Upper lobe of right lung (tissue), 1 donor: ENCODE data around the gene KCNA10. TPM values are rescaled to one million over a fixed set of nuclear protein-coding genes. Genes with fewer than 3 reads are reported as not detected.
A peak's percentile ranks its signal among the peaks of the same experiment; 100 is the strongest.

ENCODE experiments used
- ATAC-seq: fragments of 200-7000 bp; cut with Tn5 transposase; one replicate; pipeline ENCODE4 v1.9.1; 2020; ENCODE audit warnings: mild to moderate bottlenecking, moderate library complexity
- DNase-seq: peaks from one replicate; pipeline ENCODE4 v3.0.0-alpha.2; 2020
- H3K27ac ChIP-seq: fragments of 200-600 bp; one replicate; pipeline ENCODE4 v1.8.0; 2022
- H3K27me3 ChIP-seq: fragments of 200-600 bp; one replicate; pipeline ENCODE4 v1.8.0; 2022; ENCODE audit warnings: mild to moderate bottlenecking
- H3K36me3 ChIP-seq: fragments of 200-600 bp; one replicate; pipeline ENCODE4 v1.8.0; 2022
- H3K4me1 ChIP-seq: fragments of 200-600 bp; one replicate; pipeline ENCODE4 v1.8.0; 2022
- H3K4me3 ChIP-seq: fragments of 200-600 bp; one replicate; pipeline ENCODE4 v1.8.0; 2022; ENCODE audit warnings: mild to moderate bottlenecking
- H3K9me3 ChIP-seq: fragments of 200-600 bp; one replicate; pipeline ENCODE4 v1.8.0; 2022
- intact Hi-C: fragments of 100-400 bp; cut with DNase I; formaldehyde crosslinking; loops from one replicate; pipeline ENCODE4 v1.11.0; 2022
- total RNA-seq: library from RNA; stranded (reverse); fragmentation: NEBNext Ultra II Directional; extraction: Animal tissue kit (Norgen Biotek cat#: 25700); gene quantifications from one replicate; pipeline ENCODE4 v1.2.1, GENCODE V29; 2021
- TF ChIP-seq, protein P1 (sequence below): fragments of 200-600 bp; IDR thresholded peaks from one replicate; pipeline ENCODE4 v1.8.0; 2022; ENCODE audit warnings: antibody characterized with exemption
- donor health status: DM: no; HTN: yes; CAD: no; lungs with severe emphysema.

KCNA10 gene
- total RNA-seq, 1 donor from 2014 or later, result not detected

DNA sequence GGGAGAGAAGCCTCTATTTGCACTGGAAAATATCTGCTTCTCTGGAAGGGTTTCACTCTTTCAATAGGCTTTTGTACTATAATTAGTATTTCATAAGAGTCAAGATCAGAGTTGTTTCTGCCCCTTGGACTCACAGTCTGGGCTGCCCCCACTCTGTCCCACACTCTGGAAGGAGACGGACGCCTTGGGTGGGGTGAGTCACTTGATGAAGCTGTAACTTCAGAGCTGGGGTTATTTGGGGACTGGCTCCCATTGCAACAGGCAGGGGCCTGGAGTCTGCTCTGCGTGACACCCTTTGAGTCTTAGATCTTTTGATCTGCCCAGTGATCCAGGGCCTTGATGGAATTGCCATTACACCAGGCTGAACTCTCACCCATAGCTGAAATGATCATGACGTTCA, 4.0 kb upstream of the KCNA10 start:
- no peaks in the 10 kb centered on the region for H3K36me3 ChIP-seq
- no peaks in the 10 kb centered on the region for H3K9me3 ChIP-seq
- H3K27me3 ChIP-seq, result peaks cover 19% of the 10 kb centered on the region
- no peak overlapping the region for H3K27ac ChIP-seq
- H3K4me3 ChIP-seq, result no peak overlapping the region
- no peaks in the 10 kb centered on the region for H3K4me1 ChIP-seq
- ATAC-seq, result peak; percentile 86
- peak; percentile 80 for DNase-seq
- TF ChIP-seq, protein P1, sequence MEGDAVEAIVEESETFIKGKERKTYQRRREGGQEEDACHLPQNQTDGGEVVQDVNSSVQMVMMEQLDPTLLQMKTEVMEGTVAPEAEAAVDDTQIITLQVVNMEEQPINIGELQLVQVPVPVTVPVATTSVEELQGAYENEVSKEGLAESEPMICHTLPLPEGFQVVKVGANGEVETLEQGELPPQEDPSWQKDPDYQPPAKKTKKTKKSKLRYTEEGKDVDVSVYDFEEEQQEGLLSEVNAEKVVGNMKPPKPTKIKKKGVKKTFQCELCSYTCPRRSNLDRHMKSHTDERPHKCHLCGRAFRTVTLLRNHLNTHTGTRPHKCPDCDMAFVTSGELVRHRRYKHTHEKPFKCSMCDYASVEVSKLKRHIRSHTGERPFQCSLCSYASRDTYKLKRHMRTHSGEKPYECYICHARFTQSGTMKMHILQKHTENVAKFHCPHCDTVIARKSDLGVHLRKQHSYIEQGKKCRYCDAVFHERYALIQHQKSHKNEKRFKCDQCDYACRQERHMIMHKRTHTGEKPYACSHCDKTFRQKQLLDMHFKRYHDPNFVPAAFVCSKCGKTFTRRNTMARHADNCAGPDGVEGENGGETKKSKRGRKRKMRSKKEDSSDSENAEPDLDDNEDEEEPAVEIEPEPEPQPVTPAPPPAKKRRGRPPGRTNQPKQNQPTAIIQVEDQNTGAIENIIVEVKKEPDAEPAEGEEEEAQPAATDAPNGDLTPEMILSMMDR, result no peak
- intact Hi-C loops, result no loop called here

DNA sequence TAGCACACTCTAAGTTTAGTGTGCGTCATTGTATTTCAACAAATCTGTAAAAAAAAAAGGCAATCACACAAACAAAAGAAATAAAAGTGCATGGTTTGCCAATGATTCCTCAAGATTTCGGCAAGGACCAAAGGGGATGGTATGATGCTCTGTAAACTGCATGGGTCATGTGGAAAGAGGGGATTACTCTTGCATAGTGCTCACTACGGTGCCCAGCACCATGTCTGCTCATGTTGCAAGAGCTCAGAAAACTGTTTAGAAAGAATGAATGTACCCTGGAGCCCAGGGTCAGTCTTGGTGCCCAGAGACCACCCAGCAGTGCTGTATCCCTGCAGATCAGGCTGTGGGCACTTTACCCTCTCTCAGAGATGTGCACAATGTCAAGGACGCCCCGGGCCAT, 3.6 kb upstream of the KCNA10 start:
- DNase-seq (no peak), ATAC-seq (no peak)
- no peaks in the 10 kb centered on the region for H3K9me3 ChIP-seq
- intact Hi-C loops, result no loop called here
- TF ChIP-seq, protein P1, result no peak
- H3K4me3 ChIP-seq, result no peak overlapping the region
- H3K27me3 ChIP-seq, result peaks cover 19% of the 10 kb centered on the region
- peak overlapping the region; percentile 17 for H3K27ac ChIP-seq
- H3K4me1 ChIP-seq, result no peaks in the 10 kb centered on the region
- H3K36me3 ChIP-seq, result no peaks in the 10 kb centered on the region

DNA sequence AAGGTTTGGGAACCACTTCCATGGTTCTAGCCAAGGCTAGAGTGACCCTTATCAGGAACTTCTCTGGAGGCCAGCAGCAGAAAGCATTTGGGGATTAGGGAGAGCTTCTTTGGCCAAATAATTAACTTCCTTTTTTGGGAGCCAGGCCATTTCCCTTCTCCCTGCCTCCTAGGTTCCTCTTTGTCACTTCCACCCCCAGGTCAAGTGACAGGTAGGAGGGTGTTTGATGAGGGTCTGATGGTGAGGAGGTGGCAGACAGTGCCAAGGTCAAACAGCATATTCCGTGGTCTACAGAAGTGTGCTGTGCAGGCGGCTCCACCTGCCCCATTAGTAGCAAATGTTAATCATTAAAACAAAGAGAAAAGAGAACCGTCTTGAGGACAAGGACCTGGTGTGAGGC, 1.9 kb upstream of the KCNA10 start:
- H3K27ac ChIP-seq, result no peak overlapping the region
- intact Hi-C loops, result no loop called here
- H3K4me1 ChIP-seq, result no peaks in the 10 kb centered on the region
- TF ChIP-seq, protein P1, result no peak
- H3K27me3 ChIP-seq, result peaks cover 19% of the 10 kb centered on the region
- H3K4me3 ChIP-seq, result no peak overlapping the region
- H3K36me3 ChIP-seq, result no peaks in the 10 kb centered on the region
- H3K9me3 ChIP-seq, result no peaks in the 10 kb centered on the region
- DNase-seq (no peak), ATAC-seq (peak; percentile 8)

DNA sequence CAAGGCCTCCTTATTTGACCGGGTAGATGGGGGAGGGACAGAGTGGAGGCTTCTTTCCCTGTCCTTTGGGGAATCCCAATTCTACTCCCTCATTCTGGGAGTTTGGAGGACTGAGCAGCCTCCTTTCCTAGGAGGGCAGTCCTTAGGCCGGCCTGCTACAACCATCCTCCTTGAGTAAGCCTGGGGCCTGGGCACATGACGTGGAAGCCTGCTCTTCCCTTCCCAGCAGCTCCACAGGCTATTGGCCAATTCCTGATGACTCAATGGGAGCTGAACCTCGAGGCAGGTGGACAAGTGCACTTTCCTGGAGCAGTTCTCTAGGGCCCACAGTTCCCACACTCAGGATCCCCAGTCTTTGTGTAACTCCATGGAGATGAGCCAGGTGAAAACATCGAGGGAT, 3.1 kb downstream of the KCNA10 start:
- no peaks in the 10 kb centered on the region for H3K36me3 ChIP-seq
- H3K27me3 ChIP-seq, result no peaks in the 10 kb centered on the region
- intact Hi-C loops, result no loop called here
- ATAC-seq (peak; percentile 51), DNase-seq (no peak)
- no peaks in the 10 kb centered on the region for H3K9me3 ChIP-seq
- no peaks in the 10 kb centered on the region for H3K4me1 ChIP-seq
- no peak overlapping the region for H3K4me3 ChIP-seq
- H3K27ac ChIP-seq, result peak overlapping the region; percentile 11
- TF ChIP-seq, protein P1, result no peak

DNA sequence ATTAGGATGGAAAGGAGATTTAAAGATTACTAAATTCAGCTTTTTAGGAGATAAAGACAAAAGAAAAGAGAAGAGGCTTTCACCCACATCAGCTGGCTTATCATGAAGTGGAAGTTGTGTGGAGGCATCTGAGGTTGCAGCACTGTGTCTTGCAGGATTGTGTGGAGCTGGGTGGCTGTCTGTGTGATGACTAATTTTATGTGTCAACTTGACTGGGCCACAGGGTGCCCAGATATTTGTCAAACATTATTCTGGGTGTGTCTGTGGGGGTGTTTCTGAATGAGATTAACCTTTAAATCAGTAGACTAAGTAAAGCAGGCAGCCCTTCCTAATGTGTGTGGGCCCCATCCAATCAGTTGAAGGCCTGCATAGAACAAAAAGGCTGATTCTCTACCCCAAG, 3.9 kb downstream of the KCNA10 start:
- no peaks in the 10 kb centered on the region for H3K4me1 ChIP-seq
- intact Hi-C loops, result no loop called here
- ATAC-seq (peak; percentile 61), DNase-seq (no peak)
- no peak overlapping the region for H3K4me3 ChIP-seq
- H3K27ac ChIP-seq, result no peak overlapping the region
- TF ChIP-seq, protein P1, result no peak
- no peaks in the 10 kb centered on the region for H3K36me3 ChIP-seq
- no peaks in the 10 kb centered on the region for H3K27me3 ChIP-seq
- H3K9me3 ChIP-seq, result no peaks in the 10 kb centered on the region

DNA sequence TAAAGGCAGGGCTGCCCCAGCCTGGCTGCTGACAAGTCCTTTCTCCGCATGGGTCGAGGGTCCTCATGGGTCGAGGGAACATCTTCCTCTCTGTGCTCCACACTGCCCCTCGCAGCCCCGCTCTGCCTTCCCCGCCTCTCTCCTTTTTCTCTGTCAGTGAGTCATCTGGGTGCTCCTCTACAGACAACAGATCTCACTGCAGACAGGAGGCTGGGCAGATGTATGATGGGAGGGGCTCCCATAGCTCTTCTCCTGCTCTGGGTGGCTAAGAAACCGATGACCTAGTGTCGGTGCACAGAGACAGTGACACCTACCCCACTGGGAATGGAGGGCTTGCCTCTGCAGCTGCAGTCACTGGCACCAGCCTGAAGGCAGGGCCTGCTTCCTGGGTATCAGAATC, 5.5 kb downstream of the KCNA10 start:
- Histone ChIP-seq H3K27me3 (no peaks in the 10 kb centered on the region), H3K4me3 (no peak overlapping the region), H3K4me1 (no peaks in the 10 kb centered on the region), H3K9me3 (no peaks in the 10 kb centered on the region), H3K36me3 (no peaks in the 10 kb centered on the region), H3K27ac (no peak overlapping the region)
- peak; percentile 66 for ATAC-seq
- TF ChIP-seq, protein P1, result no peak
- no peak for DNase-seq
- intact Hi-C loops, result no loop called here
